Naive thymus-derived CD8-positive, alpha-beta T cell (primary cell): ENCODE results near the gene FSIP1. TPM values are rescaled to one million over a fixed set of nuclear protein-coding genes. Genes with fewer than 3 reads are reported as not detected.

ENCODE experiments used
- ATAC-seq, 2 donors: fragments of 150-1000 bp; cut with Tn5 transposase in 1 of 2; sonication (Bioruptor Pico), chemical (Tn5 transposase) in 1 of 2; 1 replicate in 1 of 2; 2 replicates in 1 of 2; pipeline ENCODE4 v1.10.0; 2021; ENCODE audit warnings: mild to moderate bottlenecking in 2 of 2, moderate library complexity in 2 of 2
- POLR2A ChIA-PET: fragments of 350-600 bp; sonication (Branson Sonifier 250); formaldehyde crosslinking; loops from one replicate; lab custom pipeline; 2021; ENCODE audit warnings: antibody characterized with exemption; lab: Charles Lee
- DNase-seq, 10 donors: peaks; one replicate each; pipeline versions ENCODE4 v3.0.0 to v3.0.0-alpha.2; 2020 to 2022
- H3K27ac Mint-ChIP-seq, 10 donors: one replicate each; pipeline ENCODE4 v1.8.0; 2020 to 2022; ENCODE audit warnings: mild to moderate bottlenecking in 10 of 10, mixed read lengths in 10 of 10, moderate library complexity in 4 of 10, inconsistent platforms in 1 of 10
- H3K27me3 Mint-ChIP-seq, 5 donors: one replicate each; pipeline ENCODE4 v1.8.0; 2021 to 2022; ENCODE audit warnings: mixed read lengths in 5 of 5
- H3K36me3 Mint-ChIP-seq, 3 donors: one replicate each; pipeline ENCODE4 v1.8.0; 2020 to 2022; ENCODE audit warnings: mixed read lengths in 3 of 3, mild to moderate bottlenecking in 2 of 3, inconsistent platforms in 1 of 3
- H3K4me1 Mint-ChIP-seq, 4 donors: one replicate each; pipeline ENCODE4 v1.8.0; 2021 to 2022; ENCODE audit warnings: mixed read lengths in 4 of 4
- H3K4me3 Mint-ChIP-seq, 10 donors: one replicate each; pipeline ENCODE4 v1.8.0; 2020 to 2022; ENCODE audit warnings: mild to moderate bottlenecking in 10 of 10, mixed read lengths in 10 of 10, moderate library complexity in 6 of 10, inconsistent platforms in 1 of 10
- H3K9me3 Mint-ChIP-seq, 9 donors: one replicate each; pipeline ENCODE4 v1.8.0; 2020 to 2022; ENCODE audit warnings: mixed read lengths in 9 of 9, mild to moderate bottlenecking in 3 of 9, inconsistent platforms in 1 of 9, moderate library complexity in 1 of 9
- polyA plus RNA-seq, 3 donors: library from polyadenylated mRNA; unstranded; fragments of 300-500 nt; fragmentation: Illumina TruSeq; gene quantifications; one replicate each; pipeline ENCODE4 v1.2.3, GENCODE V29; 2021
- total RNA-seq, 8 experiments: library from RNA in 2 of 8; stranded (reverse) in 2 of 8; gene quantifications; one replicate each; pipeline ENCODE4 v1.2.3 and lab custom pipeline; 2021 to 2026

Gene FSIP1
- total and polyA plus RNA-seq, 5 experiments from 2014 or later: 0.30 to 0.85 (median 0.49) TPM; not detected in 1

DNA sequence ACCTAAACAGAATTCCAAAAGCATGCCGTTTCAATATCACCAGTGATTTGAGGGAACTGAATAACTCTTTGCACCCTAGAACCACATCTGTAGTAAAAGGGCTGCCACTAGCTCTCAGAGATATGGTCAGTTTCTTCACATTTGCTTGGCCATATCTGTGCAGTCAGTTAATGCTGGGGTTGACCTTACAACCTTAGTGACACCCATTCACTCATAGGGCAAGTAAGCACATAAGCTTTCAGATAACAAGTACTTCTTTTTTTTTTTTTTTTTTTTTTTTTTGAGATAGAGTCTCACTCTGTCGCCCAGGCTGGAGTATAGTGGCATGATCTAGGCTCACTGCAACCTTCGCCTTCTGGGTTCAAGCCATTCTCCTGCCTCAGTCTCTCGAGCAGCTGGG is 20.4 kb upstream of the FSIP1 start:
- H3K4me3 Mint-ChIP-seq: no peak overlapping the region
- peaks cover 8 to 49% (median 38%) of the 10 kb centered on the region in 5 donors for H3K27me3 Mint-ChIP-seq
- POLR2A ChIA-PET: no interaction called here
- no peak for ATAC-seq
- DNase-seq: no peak
- no peaks in the 10 kb centered on the region for H3K36me3 Mint-ChIP-seq
- H3K27ac Mint-ChIP-seq: no peak overlapping the region
- no peaks in the 10 kb centered on the region for H3K4me1 Mint-ChIP-seq
- no peaks in the 10 kb centered on the region for H3K9me3 Mint-ChIP-seq

DNA sequence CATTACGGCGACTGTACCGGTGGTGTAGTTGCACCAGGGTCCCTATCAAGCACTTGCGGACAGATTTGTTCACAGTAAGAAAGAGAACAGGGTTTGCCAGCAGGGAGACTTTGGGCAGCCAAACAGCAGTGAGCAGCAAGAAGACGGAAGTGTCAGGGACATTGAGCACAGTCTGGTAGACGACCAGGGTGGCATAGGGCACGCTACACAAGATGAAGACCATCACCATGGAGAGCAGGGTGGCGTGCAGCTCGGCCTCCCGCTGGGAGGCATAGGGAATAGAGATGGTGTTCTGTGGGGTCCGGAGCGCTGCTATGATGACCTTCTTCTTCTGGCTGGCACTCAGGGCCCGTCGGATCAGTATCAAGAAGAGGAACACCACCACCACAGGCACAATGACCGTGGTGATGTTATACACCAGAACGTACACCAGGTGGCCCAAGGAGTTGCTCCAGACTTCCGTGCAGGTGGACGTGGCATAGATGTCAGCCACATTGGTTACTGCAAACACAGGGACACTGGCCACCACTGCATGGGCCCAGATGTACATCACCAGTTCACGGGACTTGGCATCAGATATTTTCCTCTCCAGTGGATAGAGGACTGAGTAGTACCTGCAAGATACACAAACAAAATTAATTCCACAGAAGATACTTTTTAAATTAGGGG is 19.1 kb upstream of the FSIP1 start:
- no peak overlapping the region for H3K4me3 Mint-ChIP-seq
- POLR2A ChIA-PET: interaction anchor here (0.6 kb wide), 1 partner anchor 14 kb away, joined by 3 read pairs; no protein-coding TSS in a partner anchor
- H3K36me3 Mint-ChIP-seq: no peaks in the 10 kb centered on the region
- H3K27me3 Mint-ChIP-seq: peaks cover 8 to 55% (median 40%) of the 10 kb centered on the region in 5 donors
- H3K27ac Mint-ChIP-seq: no peak overlapping the region
- ATAC-seq: no peak
- H3K4me1 Mint-ChIP-seq: no peaks in the 10 kb centered on the region
- no peak for DNase-seq
- H3K9me3 Mint-ChIP-seq: no peaks in the 10 kb centered on the region

DNA sequence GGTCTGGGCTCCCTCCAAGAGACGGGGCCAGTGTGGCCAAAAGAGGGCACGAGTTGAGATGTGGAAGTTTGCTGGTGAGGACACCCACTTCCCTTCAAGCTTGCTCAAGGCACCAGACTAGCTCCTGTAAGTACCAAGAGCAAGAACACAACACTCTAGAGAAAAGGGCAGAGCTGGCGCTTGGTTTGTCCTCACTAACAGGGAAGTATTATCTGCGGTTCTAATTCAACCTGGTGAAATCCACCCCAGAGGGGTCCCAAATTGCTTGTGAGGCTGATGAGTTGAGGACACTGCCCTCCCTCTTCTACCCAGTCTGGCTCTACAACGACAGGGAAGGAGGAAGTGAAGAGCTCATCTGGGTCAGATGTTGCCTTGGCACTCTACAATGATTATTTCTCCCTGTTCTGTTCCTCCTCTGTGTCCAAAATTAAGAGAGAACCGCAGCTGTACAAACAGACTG is 16.9 kb upstream of the FSIP1 start:
- no peak for ATAC-seq
- Mint-ChIP-seq H3K36me3 (no peaks in the 10 kb centered on the region), H3K27me3 (peaks cover 17 to 72% (median 49%) of the 10 kb centered on the region in 5 donors), H3K4me3 (no peak overlapping the region), H3K4me1 (no peaks in the 10 kb centered on the region), H3K27ac (peak overlapping the region in 1 of 10 donors; percentile 82), H3K9me3 (no peaks in the 10 kb centered on the region)
- POLR2A ChIA-PET: interaction anchor here (0.9 kb wide), 1 partner anchor 18 kb away, joined by 3 read pairs; no protein-coding TSS in a partner anchor
- DNase-seq: no peak

DNA sequence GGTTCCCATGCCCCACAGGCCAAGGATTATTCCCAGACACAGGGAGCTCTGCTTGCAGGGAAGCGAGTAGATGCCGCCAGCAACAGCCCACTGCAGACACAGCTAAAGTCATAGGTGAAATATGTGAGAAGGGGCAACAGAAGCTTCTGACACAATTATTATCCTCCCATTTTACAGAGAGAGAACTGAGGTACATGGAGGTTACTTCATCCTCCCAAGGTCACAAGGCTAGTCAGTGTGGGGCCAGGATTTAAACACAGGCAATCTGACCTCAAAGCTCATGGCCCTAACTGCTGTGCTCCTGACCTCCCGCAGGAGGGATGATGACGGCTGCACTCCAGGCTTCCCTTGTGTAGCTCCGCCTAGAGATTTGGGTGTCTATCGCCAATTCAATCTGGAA is 15.7 kb upstream of the FSIP1 start:
- H3K4me1 Mint-ChIP-seq: no peaks in the 10 kb centered on the region
- H3K27me3 Mint-ChIP-seq: peaks cover 19 to 72% (median 46%) of the 10 kb centered on the region in 5 donors
- H3K9me3 Mint-ChIP-seq: no peaks in the 10 kb centered on the region
- H3K27ac Mint-ChIP-seq: no peak overlapping the region
- ATAC-seq: no peak
- DNase-seq: no peak
- no peak overlapping the region for H3K4me3 Mint-ChIP-seq
- H3K36me3 Mint-ChIP-seq: no peaks in the 10 kb centered on the region
- POLR2A ChIA-PET: no interaction called here

DNA sequence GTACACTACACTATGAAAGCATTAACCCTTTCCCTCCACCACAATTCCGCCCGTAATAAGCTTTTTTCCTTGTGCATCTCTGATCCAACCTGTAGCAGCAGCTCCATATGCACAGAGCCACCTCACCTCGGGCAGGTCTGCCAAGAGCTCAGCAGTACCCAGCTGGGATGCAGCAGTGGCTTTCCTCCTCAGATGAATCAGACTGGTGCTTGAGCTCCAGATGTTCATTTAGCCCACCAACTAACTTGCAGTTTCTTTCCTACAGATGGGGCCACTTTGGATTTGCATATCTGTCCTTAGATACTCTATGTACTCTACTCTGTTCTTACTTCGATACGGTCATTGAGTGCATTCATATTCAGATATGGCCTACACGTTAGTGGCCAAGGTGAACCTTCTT is 14.8 kb upstream of the FSIP1 start:
- Mint-ChIP-seq H3K9me3 (no peaks in the 10 kb centered on the region), H3K27me3 (peaks cover 19 to 72% (median 45%) of the 10 kb centered on the region in 5 donors), H3K27ac (peak overlapping the region in 1 of 10 donors; percentile 62), H3K4me3 (no peak overlapping the region), H3K4me1 (no peaks in the 10 kb centered on the region), H3K36me3 (no peaks in the 10 kb centered on the region)
- no peak for ATAC-seq
- POLR2A ChIA-PET: no interaction called here
- DNase-seq: no peak

DNA sequence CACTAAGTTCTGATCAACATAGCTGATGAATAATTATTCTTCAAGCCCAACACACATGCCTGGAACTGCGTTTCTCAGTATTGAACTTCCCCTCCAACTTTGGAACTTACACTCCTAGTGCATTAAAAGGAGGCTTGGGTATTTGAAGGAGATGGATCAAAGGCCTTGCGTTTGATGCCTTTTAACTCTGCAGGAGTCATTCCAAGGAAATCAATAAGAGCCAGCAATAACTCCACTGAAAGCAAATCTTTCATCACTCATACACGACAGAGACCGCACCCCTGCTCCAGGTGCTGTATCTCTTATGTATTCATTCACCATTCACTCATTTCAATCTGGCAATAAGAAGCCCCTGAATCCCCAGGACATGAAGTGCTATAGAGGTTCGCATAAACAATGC is 14.0 kb upstream of the FSIP1 start:
- H3K27me3 Mint-ChIP-seq: peaks cover 19 to 65% (median 40%) of the 10 kb centered on the region in 5 donors
- H3K4me1 Mint-ChIP-seq: no peaks in the 10 kb centered on the region
- no peaks in the 10 kb centered on the region for H3K9me3 Mint-ChIP-seq
- DNase-seq (no peak), ATAC-seq (no peak)
- POLR2A ChIA-PET: no interaction called here
- no peak overlapping the region for H3K4me3 Mint-ChIP-seq
- H3K36me3 Mint-ChIP-seq: no peaks in the 10 kb centered on the region
- H3K27ac Mint-ChIP-seq: no peak overlapping the region

DNA sequence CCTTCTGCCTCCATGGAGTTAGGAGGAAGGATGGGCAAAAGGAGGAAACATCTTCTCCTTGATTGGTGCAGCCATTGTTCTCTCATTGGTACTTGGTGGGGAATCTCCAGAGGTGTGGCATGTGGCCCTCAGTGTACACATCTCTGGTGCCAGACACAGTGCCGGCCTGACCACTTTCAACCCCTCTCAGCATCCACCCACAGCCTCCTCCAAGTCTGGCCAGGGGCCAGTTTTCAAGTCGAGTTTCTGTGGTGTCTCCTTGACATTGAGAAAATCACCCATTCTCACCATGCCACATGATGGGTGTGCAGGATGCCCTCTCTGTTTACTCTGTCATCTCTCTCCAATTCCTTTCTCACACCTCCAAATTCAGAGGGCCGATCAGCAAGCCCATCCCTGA is 12.8 kb upstream of the FSIP1 start:
- no peak for DNase-seq
- no peak for ATAC-seq
- H3K27ac Mint-ChIP-seq: peak overlapping the region in 1 of 10 donors; percentile 42
- H3K36me3 Mint-ChIP-seq: no peaks in the 10 kb centered on the region
- peaks cover 0 to 2% (median 0%) of the 10 kb centered on the region in 4 donors for H3K4me1 Mint-ChIP-seq
- H3K27me3 Mint-ChIP-seq: peaks cover 19 to 54% (median 29%) of the 10 kb centered on the region in 5 donors
- no peaks in the 10 kb centered on the region for H3K9me3 Mint-ChIP-seq
- POLR2A ChIA-PET: no interaction called here
- H3K4me3 Mint-ChIP-seq: no peak overlapping the region

DNA sequence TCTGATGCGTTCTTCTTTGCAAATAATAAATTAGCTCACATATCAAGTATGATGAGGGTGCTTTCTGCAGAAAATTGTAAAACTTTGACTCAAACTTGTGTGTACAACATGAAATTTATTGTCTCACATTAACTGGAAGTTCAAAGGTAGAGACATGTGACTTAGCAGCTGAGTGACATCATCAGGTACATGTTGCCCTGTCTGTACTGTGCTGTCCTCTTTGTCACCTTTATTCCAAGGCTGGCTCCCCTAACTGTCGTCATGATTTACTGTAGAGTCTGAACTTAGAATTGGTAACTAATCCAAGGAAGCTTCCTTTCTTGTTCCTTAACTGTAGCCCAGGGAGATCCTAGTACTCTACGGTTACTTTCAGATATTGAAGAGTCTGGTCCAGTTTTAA is 12.3 kb upstream of the FSIP1 start:
- DNase-seq (no peak), ATAC-seq (no peak)
- POLR2A ChIA-PET: no interaction called here
- no peaks in the 10 kb centered on the region for H3K36me3 Mint-ChIP-seq
- H3K9me3 Mint-ChIP-seq: no peaks in the 10 kb centered on the region
- H3K27me3 Mint-ChIP-seq: peaks cover 19 to 49% (median 26%) of the 10 kb centered on the region in 5 donors
- no peak overlapping the region for H3K4me3 Mint-ChIP-seq
- H3K27ac Mint-ChIP-seq: no peak overlapping the region
- peaks cover 0 to 2% (median 0%) of the 10 kb centered on the region in 4 donors for H3K4me1 Mint-ChIP-seq

DNA sequence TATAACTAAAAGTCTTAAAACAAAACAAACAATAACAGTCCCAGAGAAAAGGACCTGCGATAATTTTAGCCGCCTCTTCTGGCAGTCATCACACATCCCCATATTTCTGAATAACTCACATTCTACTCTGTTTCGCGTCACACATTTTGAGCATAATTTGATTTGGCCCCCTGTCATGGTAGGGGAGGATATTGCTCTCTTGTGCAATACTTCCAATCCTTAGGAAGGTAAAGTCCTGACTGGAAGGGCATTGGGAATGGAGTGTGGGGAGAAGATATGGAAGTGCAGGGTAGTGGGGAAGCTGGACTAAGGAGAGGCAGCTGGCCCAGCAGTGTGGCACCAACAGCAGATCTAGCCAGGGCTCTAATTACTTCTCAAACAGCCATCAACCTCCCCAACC is 11.3 kb upstream of the FSIP1 start:
- Mint-ChIP-seq H3K27me3 (peaks cover 16 to 39% (median 19%) of the 10 kb centered on the region in 5 donors), H3K4me1 (peaks cover 0 to 2% (median 0%) of the 10 kb centered on the region in 4 donors), H3K9me3 (no peaks in the 10 kb centered on the region), H3K36me3 (no peaks in the 10 kb centered on the region), H3K4me3 (no peak overlapping the region), H3K27ac (peak overlapping the region in 1 of 10 donors; percentile 21)
- POLR2A ChIA-PET: no interaction called here
- ATAC-seq (no peak), DNase-seq (no peak)

DNA sequence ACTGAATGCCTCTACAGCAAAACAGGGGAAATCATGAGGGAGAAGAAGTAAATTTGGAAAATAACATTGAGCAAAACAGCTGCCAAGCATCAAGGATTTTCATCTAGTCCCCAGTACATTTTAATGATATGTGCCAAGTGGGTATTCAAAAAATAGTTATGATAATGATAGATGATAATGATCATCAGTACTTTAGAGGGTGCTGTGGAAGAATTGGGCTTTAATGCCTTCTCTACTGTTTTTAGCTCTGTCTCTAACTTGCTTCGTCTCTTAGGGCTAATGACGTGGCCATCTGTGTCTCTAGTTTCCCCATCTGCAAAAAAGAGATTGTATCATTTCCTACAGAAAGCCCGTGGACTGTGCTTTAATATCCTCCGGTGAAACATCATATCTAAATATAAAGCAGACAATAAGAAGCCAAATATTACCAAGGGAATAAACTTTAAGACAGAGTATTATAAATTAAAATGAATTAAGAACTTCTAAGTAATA is 10.2 kb upstream of the FSIP1 start:
- peak overlapping the region in 1 of 10 donors; percentile 47 for H3K27ac Mint-ChIP-seq
- DNase-seq (no peak), ATAC-seq (no peak)
- H3K27me3 Mint-ChIP-seq: peaks cover 13 to 28% (median 16%) of the 10 kb centered on the region in 5 donors
- H3K4me1 Mint-ChIP-seq: peaks cover 0 to 2% (median under 1%) of the 10 kb centered on the region in 4 donors
- POLR2A ChIA-PET: no interaction called here
- no peaks in the 10 kb centered on the region for H3K36me3 Mint-ChIP-seq
- no peaks in the 10 kb centered on the region for H3K9me3 Mint-ChIP-seq
- H3K4me3 Mint-ChIP-seq: no peak overlapping the region

DNA sequence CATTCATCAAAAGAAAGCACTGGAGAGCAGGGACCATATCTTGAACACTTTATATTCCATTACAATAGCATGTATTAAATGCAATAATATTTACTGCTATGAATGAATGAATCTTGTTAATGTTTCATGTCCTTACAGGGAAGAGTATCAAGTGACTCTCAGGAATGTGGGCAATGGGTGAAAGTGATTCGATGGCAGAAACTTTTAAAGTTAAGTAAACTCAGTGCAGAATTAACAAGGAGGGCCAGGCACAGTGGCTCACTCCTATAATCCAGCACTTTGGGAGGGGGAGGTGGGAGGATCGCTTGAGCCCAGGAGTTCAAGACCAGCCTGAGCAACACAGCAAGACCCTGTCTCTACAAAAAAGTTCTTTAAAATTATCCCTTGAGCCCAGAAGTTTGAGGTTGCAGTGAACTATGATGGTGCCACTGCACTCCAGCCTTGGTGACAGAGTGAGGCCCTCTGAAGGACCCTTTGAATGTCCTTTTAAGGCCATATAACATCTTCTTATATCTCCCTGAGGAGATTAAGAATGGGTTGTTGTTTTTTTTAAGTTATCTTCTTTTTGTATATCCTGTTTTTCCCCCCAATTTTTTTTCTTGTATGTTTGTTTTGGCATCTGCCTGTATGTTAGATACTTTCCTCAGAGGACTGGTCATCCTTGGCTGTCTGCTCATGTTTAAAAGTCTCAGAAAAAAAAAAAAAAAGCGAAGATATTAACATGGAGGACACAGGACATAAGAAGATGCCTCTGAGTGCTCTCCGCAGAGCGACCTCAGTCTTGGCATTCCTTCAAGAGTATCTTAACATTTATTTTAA is 9.6 kb upstream of the FSIP1 start:
- H3K27ac Mint-ChIP-seq: peak overlapping the region in 1 of 10 donors; percentile 47
- peaks cover 9 to 22% (median 16%) of the 10 kb centered on the region in 5 donors for H3K27me3 Mint-ChIP-seq
- no peak for DNase-seq
- no peak for ATAC-seq
- H3K9me3 Mint-ChIP-seq: no peaks in the 10 kb centered on the region
- H3K4me1 Mint-ChIP-seq: peaks cover 0 to 6% (median 2%) of the 10 kb centered on the region in 4 donors
- H3K36me3 Mint-ChIP-seq: no peaks in the 10 kb centered on the region
- POLR2A ChIA-PET: interaction anchor here (0.7 kb wide), 1 partner anchor 1141 kb away, joined by 3 read pairs; no protein-coding TSS in a partner anchor
- no peak overlapping the region for H3K4me3 Mint-ChIP-seq

DNA sequence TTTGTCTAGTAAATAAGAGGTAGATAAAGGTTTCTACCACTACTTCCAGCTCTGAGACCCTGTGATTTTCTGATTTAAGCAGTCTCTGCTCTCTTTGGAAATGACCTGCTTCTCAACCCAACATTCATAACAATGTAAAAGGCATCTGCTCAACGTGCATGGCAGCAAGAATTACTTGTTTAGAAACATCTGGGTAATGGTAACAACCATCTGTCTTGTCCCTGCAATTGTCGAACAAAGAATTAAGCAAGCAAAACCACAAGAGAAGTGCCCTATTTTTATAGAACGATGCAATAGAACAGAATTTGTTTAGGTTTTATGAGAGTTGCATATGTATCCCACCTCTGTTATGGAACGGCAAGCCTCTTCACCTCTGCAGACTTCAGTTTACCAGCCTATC is 7.1 kb upstream of the FSIP1 start:
- Mint-ChIP-seq H3K27me3 (peaks cover 0 to 3% (median 0%) of the 10 kb centered on the region in 5 donors), H3K9me3 (no peaks in the 10 kb centered on the region), H3K36me3 (peaks cover 0 to 3% (median 0%) of the 10 kb centered on the region in 3 donors), H3K4me3 (no peak overlapping the region), H3K4me1 (peaks cover 7 to 24% (median 19%) of the 10 kb centered on the region in 4 donors), H3K27ac (no peak overlapping the region)
- no peak for DNase-seq
- POLR2A ChIA-PET: no interaction called here
- ATAC-seq: no peak
